HCT116 (cell line): ENCODE results near the gene RNF39. TPM values are rescaled to one million over a fixed set of nuclear protein-coding genes. Genes with fewer than 3 reads are reported as not detected.

Experiments
- ATAC-seq: fragments of 200-7000 bp; cut with Tn5 transposase; 2 replicates; pipeline ENCODE4 v1.9.1; 2020; ENCODE audit warnings: mild to moderate bottlenecking, moderate library complexity
- BruUV-seq: library from RNA; stranded (reverse); fragments of 400-500 nt; replicated peaks from 2 replicates; lab custom pipeline; 2021; lab: Mats Ljungman, UMichigan
- CTCF ChIA-PET: fragments of 300-600 bp; sonication (Branson Sonifier 250); formaldehyde crosslinking; loops from one replicate; lab custom pipeline; 2021; ENCODE audit warnings: antibody characterized with exemption; lab: Charles Lee
- POLR2A ChIA-PET: fragments of 300-600, 350-600 bp; sonication (Branson Sonifier 250); formaldehyde crosslinking; loops from one replicate; lab custom pipeline; 2021; ENCODE audit warnings: antibody characterized with exemption; lab: Charles Lee
- RAD21 ChIA-PET, 2 experiments: fragments of 300-600 bp; sonication (Branson Sonifier 250); formaldehyde crosslinking; loops; one replicate each; lab custom pipeline; 2023; ENCODE audit warnings: low total read pairs in 2 of 2; ENCODE audit not compliant: uncharacterized antibody in 2 of 2, unreplicated experiment in 2 of 2, low non-redundant PET in 1 of 2; lab: Charles Lee
- DNase-seq: peaks from one replicate; pipeline ENCODE4 v3.0.0-alpha.2; 2010; ENCODE audit warnings: low read depth, low spot score
- H2AFZ ChIP-seq: fragments of 200-600 bp; shearing (Covaris generic), sonication (generic); 2 replicates; pipeline ENCODE4 v1.6.1; 2017; ENCODE audit warnings: low read depth, mixed run types, mixed read lengths, antibody characterized with exemption, low read length; ENCODE audit not compliant: poor library complexity, severe bottlenecking
- H3K27ac ChIP-seq: 2 replicates; pipeline ENCODE4 v1.5.1; 2012; ENCODE audit warnings: low read depth, low read length
- H3K27me3 ChIP-seq: fragments of 200-600 bp; sonication (generic); 2 replicates; pipeline ENCODE4 v1.6.1; 2016; ENCODE audit warnings: mixed run types, low read length, mixed read lengths; ENCODE audit not compliant: insufficient read depth
- H3K36me3 ChIP-seq, 2 experiments: fragments of 200-500 bp in 1 of 2; fragments of 200-600 bp in 1 of 2; sonication (Bioruptor generic) in 1 of 2; sonication (generic) in 1 of 2; 2 replicates each; pipeline versions ENCODE4 v1.5.1 to v1.6.1; 2014 to 2016; ENCODE audit warnings: low read length in 2 of 2, inconsistent platforms in 1 of 2, mixed read lengths in 1 of 2, mixed run types in 1 of 2; ENCODE audit not compliant: insufficient read depth in 2 of 2, control insufficient read depth in 1 of 2
- H3K4me1 ChIP-seq, 2 experiments: fragments of 200-600 bp in 1 of 2; sonication (generic) in 1 of 2; 2 replicates each; pipeline versions ENCODE4 v1.5.1 to v1.6.1; 2012 to 2017; ENCODE audit warnings: low read length in 2 of 2, inconsistent platforms in 1 of 2, mild to moderate bottlenecking in 1 of 2, mixed read lengths in 1 of 2, mixed run types in 1 of 2, moderate library complexity in 1 of 2; ENCODE audit not compliant: insufficient read depth in 2 of 2, control insufficient read depth in 1 of 2
- H3K4me2 ChIP-seq: fragments of 200-600 bp; sonication (generic); 2 replicates; pipeline ENCODE4 v1.6.1; 2017; ENCODE audit warnings: mixed run types, low read length, mixed read lengths
- H3K4me3 ChIP-seq, 2 experiments: fragments of 200-600 bp in 1 of 2; sonication (generic) in 1 of 2; replicated peaks in 1 of 2; 2 replicates each; pipeline ENCODE4 v1.5.1; 2011 to 2016; ENCODE audit warnings: low read length in 2 of 2, control low read depth in 1 of 2, low read depth in 1 of 2, mild to moderate bottlenecking in 1 of 2, mixed read lengths in 1 of 2, mixed run types in 1 of 2
- H3K79me2 ChIP-seq: fragments of 200-600 bp; sonication (generic); 2 replicates; pipeline ENCODE4 v1.6.1; 2017; ENCODE audit warnings: mild to moderate bottlenecking, mixed run types, low read length, moderate library complexity, mixed read lengths; ENCODE audit not compliant: insufficient read depth
- H3K9ac ChIP-seq: fragments of 200-600 bp; sonication (generic); 2 replicates; pipeline ENCODE4 v1.6.1; 2016; ENCODE audit warnings: low read length, mixed read lengths
- H3K9me2 ChIP-seq: fragments of 200-600 bp; sonication (generic), shearing (Covaris generic); 2 replicates; pipeline ENCODE4 v1.6.1; 2017; ENCODE audit warnings: mixed run types, mild to moderate bottlenecking, moderate library complexity; ENCODE audit not compliant: insufficient read depth
- H3K9me3 ChIP-seq, 2 experiments: fragments of 200-500 bp in 1 of 2; fragments of 200-600 bp in 1 of 2; sonication (Bioruptor generic) in 1 of 2; sonication (generic) in 1 of 2; 2 replicates each; pipeline ENCODE4 v1.6.1; 2014 to 2017; ENCODE audit warnings: low read length in 2 of 2, mixed read lengths in 2 of 2, inconsistent platforms in 1 of 2, low read depth in 1 of 2, mild to moderate bottlenecking in 1 of 2, mixed run types in 1 of 2, moderate library complexity in 1 of 2; ENCODE audit not compliant: control insufficient read depth in 1 of 2, insufficient read depth in 1 of 2
- H4K20me1 ChIP-seq: fragments of 200-600 bp; sonication (generic), shearing (Covaris generic); 2 replicates; pipeline ENCODE4 v1.6.1; 2017; ENCODE audit warnings: mixed run types, mild to moderate bottlenecking, moderate library complexity; ENCODE audit not compliant: insufficient read depth
- CEBPB ChIP-seq: IDR thresholded peaks from 2 replicates; pipeline ENCODE4 v1.6.1; 2012; ENCODE audit warnings: low read depth
- EGR1 ChIP-seq: IDR thresholded peaks from 2 replicates; pipeline ENCODE4 v1.6.1; 2012; ENCODE audit warnings: low read depth
- ELF1 ChIP-seq: IDR thresholded peaks from 2 replicates; pipeline ENCODE4 v1.6.1; 2012; ENCODE audit warnings: low read depth, borderline replicate concordance
- EZH2 ChIP-seq: fragments of 200-600 bp; sonication (generic); IDR thresholded peaks from 2 replicates; pipeline ENCODE4 v1.6.1; 2017; ENCODE audit warnings: antibody characterized with exemption, mixed run types
- POLR2A ChIP-seq: IDR thresholded peaks from 2 replicates; pipeline ENCODE4 v1.7.0; 2011; ENCODE audit warnings: borderline replicate concordance; ENCODE audit not compliant: insufficient read depth, insufficient read length; ENCODE audit errors: extremely low read depth
- TCF7L2 ChIP-seq: IDR thresholded peaks from 2 replicates; pipeline ENCODE4 v1.7.0; 2011; ENCODE audit warnings: borderline replicate concordance, inconsistent platforms; ENCODE audit not compliant: insufficient read depth, insufficient read length; ENCODE audit errors: extremely low read depth
- YY1 ChIP-seq: IDR thresholded peaks from 2 replicates; pipeline ENCODE4 v1.6.1; 2011; ENCODE audit warnings: low read length, low read depth, moderate library complexity, mild to moderate bottlenecking; ENCODE audit not compliant: insufficient replicate concordance; ENCODE audit errors: extremely low read depth
- ZBTB33 ChIP-seq: IDR thresholded peaks from 2 replicates; pipeline ENCODE4 v1.6.1; 2011; ENCODE audit warnings: mild to moderate bottlenecking, low read length, moderate library complexity; ENCODE audit not compliant: insufficient replicate concordance; ENCODE audit errors: extremely low read depth
- ZFX ChIP-seq: fragments of 450-650 bp; IDR thresholded peaks from 2 replicates; pipeline ENCODE4 v1.6.1; 2017
- ZNF274 ChIP-seq: fragments of 200-500 bp; sonication (Bioruptor generic); IDR thresholded peaks from 2 replicates; pipeline ENCODE4 v1.6.1; 2014; ENCODE audit warnings: mild to moderate bottlenecking, low read depth, low read length, inconsistent platforms
- intact Hi-C: fragments of 100-400 bp; cut with micrococcal nuclease; formaldehyde crosslinking; loops from 2 replicates; pipeline ENCODE4 v1.10.0; 2022
- total RNA-seq: library from RNA; stranded (reverse); gene quantifications from one replicate; pipeline ENCODE4 v1.2.1, GENCODE V29; 2021; ENCODE audit not compliant: unreplicated experiment
- TF ChIP-seq, protein P1 (sequence below): IDR thresholded peaks from 2 replicates; pipeline ENCODE4 v1.6.1; 2012; ENCODE audit warnings: low read depth

RNF39 gene
- total RNA-seq, 1 experiment from 2014 or later = 0.22 TPM

DNA sequence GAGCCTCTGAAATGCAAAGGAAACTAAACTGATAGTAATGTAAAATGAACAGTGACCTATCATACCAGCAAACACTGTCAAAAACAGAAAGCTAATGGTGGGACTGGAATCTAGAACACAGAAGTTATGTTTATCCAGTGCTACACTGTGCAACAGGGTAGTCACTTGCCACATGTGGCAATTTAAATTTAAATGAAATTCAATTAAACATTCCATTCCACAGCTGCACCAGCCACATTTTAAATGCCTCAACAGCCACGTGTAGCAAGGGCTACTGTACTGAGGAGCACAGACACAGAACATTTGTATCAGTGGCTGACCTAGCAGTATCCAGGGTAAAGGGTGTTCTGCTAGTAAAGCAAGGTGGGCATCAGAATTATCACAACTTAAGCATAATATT is 20.1 kb downstream of the RNF39 start (continued):
- TF ChIP-seq, protein P1, sequence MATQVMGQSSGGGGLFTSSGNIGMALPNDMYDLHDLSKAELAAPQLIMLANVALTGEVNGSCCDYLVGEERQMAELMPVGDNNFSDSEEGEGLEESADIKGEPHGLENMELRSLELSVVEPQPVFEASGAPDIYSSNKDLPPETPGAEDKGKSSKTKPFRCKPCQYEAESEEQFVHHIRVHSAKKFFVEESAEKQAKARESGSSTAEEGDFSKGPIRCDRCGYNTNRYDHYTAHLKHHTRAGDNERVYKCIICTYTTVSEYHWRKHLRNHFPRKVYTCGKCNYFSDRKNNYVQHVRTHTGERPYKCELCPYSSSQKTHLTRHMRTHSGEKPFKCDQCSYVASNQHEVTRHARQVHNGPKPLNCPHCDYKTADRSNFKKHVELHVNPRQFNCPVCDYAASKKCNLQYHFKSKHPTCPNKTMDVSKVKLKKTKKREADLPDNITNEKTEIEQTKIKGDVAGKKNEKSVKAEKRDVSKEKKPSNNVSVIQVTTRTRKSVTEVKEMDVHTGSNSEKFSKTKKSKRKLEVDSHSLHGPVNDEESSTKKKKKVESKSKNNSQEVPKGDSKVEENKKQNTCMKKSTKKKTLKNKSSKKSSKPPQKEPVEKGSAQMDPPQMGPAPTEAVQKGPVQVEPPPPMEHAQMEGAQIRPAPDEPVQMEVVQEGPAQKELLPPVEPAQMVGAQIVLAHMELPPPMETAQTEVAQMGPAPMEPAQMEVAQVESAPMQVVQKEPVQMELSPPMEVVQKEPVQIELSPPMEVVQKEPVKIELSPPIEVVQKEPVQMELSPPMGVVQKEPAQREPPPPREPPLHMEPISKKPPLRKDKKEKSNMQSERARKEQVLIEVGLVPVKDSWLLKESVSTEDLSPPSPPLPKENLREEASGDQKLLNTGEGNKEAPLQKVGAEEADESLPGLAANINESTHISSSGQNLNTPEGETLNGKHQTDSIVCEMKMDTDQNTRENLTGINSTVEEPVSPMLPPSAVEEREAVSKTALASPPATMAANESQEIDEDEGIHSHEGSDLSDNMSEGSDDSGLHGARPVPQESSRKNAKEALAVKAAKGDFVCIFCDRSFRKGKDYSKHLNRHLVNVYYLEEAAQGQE = no peak
- TF ChIP-seq ZFX (no peak), TCF7L2 (no peak), ELF1 (no peak), POLR2A (no peak), EGR1 (no peak), CEBPB (no peak), ZNF274 (no peak)

DNA sequence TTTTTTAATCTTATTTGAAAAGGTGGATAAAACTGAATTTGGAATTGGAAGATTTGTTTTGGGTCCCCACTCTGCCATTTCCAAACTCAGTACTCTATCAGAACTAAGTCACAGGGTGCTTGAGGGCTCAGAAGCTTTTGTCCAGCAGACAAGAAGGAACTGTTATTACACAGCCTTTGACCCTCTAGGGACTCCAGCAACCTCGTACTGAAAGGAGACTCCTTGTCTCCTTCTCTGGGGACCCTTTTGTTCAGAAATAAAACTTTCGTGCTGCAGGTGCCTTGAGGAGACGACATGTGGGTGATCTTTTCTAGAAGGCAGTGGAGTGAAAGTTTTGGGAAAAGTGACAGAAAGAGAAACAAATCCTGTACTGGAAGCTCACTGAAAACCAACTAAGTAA is 21.9 kb downstream of the RNF39 start:
- H4K20me1 ChIP-seq = no peaks in the 10 kb centered on the region
- H3K36me3 ChIP-seq = no peaks in the 10 kb centered on the region; a peak in 1 of 4 replicates
- no peaks in the 10 kb centered on the region for H3K4me1 ChIP-seq
- no peak overlapping the region for H3K9ac ChIP-seq
- H3K27ac ChIP-seq = no peak overlapping the region
- no peaks in the 10 kb centered on the region for H3K27me3 ChIP-seq
- no TSS peak for BruUV-seq
- POLR2A ChIA-PET = no interaction called here
- no peaks in the 10 kb centered on the region for H3K79me2 ChIP-seq
- CTCF ChIA-PET = no interaction called here
- no peak overlapping the region for H2AFZ ChIP-seq
- intact Hi-C loops = no loop called here
- H3K4me3 ChIP-seq = no peak overlapping the region
- no peaks in the 10 kb centered on the region for H3K9me3 ChIP-seq
- no peak overlapping the region for H3K4me2 ChIP-seq
- DNase-seq (no peak), ATAC-seq (no peak)
- no peaks in the 10 kb centered on the region for H3K9me2 ChIP-seq
- RAD21 ChIA-PET = no interaction called here
- TF ChIP-seq POLR2A (no peak), YY1 (no peak), ZBTB33 (no peak), EZH2 (no peak), ELF1 (no peak)
